ENCODE measurements around the gene PERM1.

Gene PERM1

DNA sequence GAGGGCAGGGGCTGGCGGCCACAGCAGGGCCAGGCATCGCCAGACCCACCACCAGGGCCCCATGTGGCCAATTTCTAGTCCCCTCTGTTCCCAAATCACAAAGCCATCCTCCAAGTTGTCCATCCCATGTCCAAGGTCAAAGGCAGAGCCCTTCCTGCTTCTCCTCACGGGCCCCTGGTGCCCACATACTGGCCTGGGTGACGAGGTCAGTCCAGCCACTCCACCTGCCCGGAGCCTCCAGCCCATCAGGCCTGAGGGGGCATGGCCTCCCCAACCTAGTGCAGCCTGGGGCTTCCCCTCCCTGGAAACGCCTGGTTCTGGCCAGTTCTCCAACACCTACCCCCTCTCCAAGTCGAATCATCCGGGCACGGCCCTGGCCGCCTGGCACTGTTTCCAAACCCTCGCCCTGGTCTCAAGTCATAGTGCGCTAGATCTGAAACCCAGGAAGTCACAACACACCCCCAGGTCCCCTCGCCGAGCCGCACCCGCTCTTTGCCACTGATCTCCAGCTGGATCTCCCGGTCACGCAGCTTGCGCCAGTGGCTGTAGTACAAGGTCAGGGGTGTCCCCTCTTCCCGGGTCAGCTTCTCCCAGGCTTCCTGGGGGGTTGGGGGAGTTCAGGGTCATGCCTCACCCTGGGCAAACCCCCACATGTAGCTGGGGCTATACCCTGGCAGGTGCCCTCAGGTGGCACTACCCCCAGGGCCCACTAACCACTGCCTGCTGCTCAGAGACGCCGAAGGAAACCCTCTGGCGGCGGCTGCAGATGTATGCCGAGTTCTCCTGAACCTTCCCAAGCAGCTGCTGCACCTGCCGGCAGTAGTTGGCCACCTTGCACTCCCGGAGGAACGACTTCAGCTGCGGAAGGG lies 36.0 kb downstream of the PERM1 start:
- DNase-seq = no peak

DNA sequence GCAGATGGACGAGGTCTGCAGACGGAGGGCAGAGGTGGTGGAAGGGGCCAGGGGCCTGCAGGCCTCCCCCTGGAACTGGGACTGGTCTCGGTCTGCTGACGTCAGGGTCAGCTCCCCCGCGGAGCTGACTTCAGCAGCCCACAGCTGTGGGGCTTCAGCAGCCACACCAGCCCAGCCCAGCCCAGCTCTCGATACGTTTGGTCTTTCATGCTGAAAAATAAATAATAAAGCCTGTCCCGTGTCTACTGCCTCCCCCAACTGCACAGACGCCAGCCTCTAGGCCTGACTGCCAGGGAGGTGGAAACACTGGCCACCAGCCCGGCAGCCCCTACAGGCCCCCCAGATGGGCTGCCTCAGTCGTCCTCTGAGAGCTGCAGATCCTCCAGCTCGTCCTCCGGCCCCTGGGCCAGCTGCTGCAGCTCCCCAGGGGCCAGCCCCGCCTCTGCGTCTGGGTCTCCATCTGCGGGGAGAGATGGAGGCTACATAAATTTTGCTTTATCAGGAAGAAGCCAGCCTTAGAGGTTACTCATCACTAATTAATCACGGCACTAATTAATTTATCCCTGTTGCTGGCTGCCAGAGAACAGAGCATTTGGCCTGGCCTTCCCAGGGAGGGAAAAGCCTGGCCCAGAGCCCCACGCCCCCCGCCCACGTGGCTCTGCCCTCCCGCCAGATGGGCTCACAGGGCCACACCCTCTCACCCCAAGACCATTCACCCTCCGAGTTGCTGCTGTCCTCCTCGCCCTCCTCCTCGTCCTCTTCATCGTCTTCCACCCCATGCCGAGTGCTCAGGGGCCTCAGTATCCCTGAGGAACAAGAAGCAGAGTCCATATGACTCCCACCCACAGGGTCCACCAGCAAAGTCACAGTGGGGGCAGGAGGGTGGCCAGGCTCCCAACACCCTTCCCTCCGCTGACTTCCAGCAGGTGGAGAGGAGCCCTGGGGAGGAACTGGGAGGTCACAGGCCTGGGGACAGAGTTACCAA lies 37.3 kb downstream of the PERM1 start:
- no peak for DNase-seq

DNA sequence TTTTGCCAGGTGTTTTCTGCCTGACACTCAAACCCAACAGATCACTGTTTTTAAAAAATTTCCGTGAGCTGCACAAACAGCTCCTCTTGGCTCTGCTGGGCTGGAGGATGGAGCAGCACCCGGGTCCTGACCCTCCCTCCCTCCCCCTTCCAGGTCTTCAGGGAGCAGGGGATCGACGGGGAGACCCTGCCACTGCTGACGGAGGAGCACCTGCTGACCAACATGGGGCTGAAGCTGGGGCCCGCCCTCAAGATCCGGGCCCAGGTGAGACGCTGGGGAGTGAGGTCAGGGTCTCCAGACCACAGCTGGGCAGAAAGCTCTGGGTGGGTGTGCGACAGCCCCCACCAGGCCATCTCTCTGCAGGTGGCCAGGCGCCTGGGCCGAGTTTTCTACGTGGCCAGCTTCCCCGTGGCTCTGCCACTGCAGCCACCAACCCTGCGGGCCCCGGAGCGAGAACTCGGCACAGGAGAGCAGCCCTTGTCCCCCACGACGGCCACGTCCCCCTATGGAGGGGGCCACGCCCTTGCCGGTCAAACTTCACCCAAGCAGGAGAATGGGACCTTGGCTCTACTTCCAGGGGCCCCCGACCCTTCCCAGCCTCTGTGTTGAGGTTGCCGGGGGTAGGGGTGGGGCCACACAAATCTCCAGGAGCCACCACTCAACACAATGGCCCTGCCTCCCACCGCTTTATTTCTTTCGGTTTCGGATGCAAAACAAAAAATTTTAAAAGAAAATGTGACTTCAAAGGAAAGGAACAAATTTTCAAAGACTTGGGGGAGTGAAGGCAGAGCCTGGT lies 38.1 kb downstream of the PERM1 start:
- no peak for DNase-seq

DNA sequence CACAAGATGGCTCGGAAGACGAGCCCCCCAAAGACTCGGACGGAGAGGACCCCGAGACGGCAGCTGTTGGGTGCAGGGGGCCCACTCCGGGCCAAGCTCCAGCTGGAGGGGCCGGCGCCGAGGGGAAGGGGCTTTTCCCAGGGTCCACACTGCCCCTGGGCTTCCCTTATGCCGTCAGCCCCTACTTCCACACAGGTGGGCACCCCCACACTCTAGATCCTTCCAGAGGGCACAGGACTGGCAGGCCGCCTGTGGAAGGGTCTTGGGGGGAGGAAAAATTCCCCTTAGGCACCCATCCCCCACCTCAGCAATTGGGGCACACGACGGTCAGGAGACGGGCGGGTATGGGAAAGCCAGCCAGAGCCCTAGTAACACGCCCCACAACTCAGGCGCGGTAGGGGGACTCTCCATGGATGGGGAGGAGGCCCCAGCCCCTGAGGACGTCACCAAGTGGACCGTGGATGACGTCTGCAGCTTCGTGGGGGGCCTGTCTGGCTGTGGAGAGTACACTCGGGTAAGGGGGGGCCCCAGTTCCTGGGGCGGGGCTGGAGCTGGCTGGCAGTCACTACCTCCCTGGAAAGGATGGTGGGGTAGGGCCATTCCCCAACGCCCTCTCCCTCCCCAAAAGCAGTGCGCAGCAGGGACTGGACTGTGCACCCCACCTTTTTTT lies 38.9 kb downstream of the PERM1 start:
- no peak for DNase-seq

DNA sequence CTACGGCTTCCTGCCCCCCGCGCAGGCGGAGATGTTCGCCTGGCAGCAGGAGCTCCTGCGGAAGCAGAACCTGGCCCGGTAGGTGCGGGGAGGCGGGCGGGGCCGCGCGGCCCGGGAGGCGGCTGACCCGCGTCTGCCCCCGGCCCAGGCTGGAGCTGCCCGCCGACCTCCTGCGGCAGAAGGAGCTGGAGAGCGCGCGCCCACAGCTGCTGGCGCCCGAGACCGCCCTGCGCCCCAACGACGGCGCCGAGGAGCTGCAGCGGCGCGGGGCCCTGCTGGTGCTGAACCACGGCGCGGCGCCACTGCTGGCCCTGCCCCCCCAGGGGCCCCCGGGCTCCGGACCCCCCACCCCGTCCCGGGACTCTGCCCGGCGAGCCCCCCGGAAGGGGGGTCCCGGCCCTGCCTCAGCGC lies 39.5 kb downstream of the PERM1 start:
- no peak for DNase-seq

DNA sequence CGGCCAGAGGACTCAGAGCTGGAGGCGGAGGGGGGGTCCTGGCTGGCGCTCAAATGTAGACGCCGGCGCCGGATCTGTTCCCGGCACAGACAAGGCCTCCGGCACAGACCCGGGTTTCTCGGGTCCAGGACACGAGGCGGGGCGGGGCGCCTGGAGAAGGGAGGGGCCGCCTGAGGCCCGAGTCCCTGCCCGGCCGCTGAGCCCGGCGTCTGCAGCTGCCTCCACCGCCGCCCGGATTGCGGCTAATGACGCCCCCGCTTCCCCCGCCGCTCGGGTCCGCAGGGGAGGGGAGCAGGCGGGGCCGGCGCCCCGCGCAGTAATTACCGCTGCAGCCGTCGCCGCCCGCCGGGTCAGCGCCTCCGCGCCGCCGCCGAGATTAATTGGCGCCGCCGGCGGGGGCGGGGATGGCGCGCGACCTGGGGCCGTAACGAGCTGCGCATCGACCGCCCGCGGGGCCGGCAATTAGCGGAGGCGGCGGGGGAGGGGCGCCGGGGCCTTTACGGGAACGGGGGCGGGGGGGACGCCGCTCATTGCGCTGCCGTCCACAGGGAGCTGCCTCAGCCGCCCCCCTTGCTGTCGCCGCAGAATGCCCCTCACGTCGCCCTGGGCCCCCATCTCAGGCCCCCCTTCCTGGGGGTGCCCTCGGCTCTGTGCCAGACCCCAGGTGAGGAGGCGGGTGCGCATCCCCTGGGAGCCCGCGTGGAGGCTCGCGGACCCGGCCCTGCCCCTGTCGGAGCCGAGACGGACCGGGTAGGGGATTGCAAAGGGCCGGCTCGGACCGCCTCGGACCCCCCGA lies 40.1 kb downstream of the PERM1 start:
- DNase-seq = no peak

DNA sequence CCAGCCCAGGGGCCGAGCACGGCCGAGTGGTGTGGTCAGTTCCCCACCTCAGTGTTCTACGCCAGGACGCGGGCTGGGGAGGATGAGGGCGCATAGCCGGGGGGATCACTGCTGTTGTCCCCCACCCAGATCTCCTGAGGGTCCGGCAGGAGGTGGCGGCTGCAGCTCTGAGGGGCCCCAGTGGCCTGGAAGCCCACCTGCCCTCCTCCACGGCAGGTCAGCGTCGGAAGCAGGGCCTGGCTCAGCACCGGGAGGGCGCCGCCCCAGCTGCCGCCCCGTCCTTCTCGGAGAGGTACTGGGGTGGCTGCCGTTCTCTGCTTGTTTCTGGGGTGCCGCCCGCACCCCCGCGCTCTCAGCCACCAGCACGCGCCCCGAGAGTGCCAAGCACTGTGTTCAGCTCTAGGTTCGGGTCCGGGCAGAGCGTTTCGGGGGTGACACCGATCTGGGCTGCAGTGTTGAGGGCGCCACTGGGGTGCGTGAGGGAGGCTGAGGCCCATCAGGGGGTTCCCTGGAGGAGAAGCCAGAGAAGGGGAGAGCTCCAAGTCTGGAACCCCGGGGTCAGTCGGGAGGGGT lies 40.8 kb downstream of the PERM1 start:
- no peak for DNase-seq

DNA sequence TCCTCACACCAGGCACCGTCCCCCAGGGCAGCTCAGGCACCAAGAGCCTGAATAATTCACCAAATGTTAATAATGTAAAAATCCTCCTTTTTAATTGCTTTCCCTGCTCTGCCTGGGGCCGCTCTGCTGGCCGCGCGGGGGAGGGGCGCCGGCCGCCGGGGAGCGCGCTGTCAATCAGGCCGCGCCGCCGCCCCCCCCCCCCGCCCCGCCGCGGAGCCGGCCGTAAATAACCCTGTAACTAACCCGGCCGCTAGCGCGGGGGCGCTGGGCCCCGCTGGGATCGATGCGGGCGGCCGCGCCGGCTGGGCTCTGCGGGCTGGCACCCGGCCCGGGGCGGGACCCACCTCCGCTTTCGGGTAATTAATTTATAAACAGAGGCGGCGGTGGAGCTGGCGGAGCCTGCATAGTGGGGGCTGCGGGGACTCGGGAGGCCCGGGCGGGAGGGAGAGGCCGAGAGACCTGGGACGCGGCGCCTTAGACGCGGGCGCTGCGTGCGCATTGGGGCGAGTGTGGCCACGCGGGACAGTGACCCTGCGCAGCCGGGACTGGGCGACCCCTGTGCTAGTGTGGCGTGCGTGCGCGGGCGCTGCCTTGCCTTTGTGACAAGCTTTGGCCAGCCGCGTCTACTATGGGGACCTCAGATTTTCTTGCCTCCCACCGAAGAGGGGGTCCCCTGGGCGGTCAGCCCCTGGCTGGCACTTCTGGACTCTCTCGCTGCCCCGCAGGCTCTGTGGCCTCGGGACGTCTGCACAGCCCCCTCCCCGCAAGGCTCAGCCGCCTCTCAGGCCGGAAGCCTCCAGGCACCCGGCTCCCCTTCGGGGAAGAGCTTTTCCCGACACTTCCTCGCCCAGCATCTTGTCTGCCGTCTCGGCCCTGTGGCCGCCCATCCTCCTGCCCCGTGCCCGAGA lies 41.5 kb downstream of the PERM1 start:
- no peak for DNase-seq

DNA sequence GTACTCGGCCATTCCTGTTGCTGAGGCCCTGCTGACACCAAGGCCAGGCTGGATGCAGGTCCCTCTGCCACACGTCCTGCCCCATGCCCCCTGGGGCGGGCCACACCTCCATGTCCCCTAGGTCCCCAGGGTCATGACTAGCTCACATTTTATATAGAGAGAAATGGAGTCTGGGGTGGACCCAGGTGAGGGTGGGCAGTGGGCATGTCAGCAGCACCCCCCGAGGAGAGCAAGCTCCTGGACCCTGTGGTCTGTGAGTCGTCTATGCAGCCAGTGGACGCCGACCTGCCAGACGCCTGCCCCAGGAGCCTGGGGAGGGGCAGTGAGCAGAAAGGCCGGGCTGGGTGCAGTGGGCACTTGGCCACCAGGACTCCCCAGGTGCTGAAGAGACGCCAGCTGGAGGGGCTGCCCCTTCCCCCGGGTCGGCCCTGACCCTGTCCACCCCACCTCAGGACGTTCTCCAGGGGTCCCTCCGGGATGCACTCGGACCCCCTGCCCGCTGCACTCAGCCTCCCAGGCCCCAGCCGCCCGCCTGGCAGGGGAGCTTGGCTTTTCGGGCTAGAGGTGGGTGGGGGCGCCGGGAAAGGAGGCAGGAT lies 42.3 kb downstream of the PERM1 start:
- no peak for DNase-seq

DNA sequence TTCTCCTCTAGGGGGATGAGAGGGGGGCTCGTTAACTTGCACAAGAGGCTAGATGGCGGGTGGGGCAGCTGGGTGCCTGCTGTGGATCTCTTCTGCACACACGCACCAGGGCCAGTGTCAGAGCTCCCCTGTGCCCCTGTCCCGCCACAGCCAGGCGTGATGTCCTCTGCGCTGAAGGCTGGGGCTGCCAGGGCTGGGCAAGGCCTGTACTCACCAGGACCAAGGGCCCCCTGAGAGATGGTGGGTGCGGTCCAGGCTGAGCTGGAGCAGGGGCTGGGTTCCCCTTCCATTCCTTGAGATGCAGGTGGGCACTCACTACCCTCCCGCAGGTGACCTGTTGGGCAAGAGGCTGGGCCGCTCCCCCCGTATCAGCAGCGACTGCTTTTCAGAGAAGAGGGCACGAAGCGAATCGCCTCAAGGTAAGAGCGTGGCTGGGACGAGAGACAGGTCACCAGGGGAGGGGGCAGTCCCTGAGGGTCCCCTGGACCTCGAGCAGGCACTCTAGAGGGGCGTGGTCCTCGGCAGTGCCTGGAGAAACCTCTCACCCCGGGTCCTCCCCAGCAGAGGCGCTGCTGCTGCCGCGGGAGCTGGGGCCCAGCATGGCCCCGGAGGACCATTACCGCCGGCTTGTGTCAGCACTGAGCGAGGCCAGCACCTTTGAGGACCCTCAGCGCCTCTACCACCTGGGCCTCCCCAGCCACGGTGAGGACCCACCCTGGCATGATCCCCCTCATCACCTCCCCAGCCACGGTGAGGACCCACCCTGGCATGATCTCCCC lies 43.0 kb downstream of the PERM1 start:
- no peak for DNase-seq

DNA sequence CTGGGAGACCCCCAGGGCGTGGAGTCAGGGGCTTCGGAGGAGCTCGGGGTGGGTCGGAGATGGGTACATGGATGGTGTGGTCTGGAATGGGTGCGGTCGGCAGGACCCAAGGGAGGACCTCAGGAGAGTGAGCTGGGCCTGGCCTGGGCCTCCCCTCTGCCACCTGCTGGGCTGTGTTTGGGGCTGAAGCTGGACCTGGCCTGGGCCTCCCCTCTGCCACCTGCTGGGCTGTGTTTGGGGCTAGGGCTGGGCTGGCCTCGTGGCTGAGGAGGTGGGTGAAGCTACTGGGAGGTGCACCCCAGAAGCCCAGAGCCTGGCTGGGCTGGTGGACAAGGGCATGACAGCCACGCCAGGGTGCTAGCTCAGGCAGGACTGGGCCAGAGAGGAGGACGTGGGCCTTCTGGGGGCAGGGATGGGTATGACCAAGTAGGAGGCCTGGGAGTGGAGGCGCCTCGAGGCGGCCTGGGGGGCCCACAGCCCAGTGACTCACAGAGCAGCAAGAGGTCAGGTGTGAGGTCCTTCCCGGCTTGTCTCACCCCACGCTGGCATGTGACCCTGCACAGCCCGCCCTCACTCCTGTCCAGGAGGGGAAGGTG lies 43.7 kb downstream of the PERM1 start:
- DNase-seq = no peak

DNA sequence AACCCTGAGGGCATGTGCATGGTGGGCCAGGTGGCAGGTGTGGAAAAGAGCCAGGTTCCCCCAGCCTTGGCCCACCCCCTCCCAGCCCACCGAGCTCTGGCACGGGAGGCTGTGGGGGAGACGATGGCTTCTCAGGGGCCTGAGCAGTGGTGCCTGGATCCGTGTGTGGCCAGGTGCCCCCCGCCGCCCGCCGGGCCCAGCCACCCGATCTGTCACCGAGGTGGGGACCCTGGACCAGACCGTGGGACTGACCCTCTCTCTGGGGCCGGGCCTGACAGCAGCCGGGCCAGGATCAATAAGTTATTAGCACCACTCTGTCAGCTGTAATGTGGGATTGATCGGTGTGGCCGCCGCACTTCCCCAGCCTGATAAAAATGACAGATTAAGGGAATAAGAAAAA lies 44.4 kb downstream of the PERM1 start:
- no peak for DNase-seq

DNA sequence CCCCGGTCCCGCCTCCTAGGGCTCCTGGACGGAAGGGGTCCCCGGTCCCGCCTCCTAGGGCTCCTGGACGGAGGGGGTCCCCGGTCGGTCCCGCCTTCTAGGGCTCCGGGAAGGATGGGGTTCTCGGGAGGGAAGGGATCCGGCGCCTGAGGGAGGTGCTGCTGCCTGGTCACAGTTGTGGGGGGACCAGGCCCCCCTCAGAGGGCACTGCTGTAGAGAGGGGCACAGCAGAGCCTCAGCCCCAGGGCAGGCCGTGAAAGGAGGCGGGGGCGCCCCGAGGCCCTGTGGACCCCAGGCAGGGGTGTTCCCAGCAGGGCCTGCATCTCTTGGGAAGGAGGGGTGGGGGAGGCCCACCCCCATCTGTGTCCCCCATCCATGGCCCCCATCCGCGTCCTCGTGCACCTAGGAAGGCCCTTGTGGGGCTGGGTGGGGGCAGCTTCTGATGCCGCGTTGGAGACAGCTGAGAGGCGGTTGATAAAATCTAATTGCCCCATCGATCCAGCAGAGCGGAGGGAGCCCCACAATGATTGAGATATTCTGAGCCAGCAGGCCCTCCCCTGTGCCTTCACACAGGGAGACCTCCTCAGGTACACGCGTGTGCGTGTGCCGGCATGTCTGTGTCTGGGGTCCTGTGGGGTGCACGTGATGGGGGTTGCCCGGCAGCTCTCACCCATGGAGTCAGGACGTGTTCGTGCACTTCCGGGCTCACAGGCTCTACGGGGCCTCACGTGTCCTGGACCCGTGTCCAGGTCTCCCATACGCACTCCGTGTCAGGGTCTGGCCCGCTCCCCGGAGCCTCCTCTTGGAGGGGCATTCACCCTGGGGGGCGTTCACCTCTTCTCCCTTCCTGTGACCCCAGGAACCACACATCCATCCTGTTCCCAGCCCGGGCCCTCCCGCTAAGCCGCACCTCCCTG lies 45.3 kb downstream of the PERM1 start:
- DNase-seq = no peak

DNA sequence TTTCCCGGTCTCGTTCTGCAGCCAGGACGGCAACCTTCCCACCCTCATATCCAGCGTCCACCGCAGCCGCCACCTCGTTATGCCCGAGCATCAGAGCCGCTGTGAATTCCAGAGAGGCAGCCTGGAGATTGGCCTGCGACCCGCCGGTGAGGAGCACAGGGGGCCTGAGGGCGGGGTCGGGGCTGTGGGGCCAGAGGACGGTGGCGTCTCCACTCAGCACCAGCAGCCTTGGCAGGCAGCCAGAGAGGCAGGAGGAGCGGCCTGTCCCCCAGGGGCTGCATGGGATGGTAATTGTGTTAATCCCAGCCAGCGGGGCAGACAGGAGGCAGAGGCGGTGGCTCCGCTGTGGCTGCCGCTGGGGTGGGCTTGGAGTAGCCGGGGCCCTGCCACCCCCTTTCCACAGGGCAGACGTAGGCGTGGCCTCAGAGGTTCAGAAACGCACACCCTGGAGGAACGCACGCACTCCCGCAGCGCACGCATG lies 46.1 kb downstream of the PERM1 start:
- DNase-seq = no peak

DNA sequence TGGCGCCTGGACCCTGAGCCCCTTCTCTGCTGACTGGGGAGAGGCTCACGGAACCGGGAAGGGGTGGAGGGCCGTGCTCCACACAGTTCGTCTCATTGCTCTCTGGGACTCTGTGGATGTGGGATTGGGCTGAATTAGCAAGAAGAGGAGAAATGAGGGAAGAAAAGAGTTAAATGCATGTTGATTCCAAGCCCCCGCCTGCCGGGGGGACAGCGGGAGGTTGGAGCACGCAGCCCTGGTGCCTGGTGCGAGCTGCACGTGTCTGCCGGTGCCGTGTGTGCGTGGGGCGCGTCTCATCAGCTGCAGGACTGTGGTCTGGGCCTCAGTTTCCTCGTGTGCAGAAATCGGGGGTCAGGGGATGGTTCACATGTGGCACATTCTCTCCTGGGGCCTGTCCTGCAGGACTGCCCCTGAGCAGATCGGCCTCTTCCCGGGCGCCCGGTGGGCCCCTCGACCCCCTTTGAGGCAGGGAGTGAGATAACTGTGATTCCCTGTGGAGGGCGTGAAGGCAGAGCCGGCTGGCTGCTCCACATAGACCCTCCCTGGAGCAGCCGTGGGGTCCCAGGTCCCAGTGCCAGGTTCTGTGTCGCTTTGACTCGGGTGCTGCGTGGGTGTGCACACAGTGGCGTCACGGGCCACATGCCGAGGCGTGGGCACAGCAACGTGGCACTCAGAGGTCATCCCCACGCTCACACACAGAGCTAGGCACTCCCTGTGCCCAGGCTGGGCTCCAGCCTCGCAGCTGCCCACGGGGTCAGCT lies 46.7 kb downstream of the PERM1 start:
- DNase-seq = no peak

DNA sequence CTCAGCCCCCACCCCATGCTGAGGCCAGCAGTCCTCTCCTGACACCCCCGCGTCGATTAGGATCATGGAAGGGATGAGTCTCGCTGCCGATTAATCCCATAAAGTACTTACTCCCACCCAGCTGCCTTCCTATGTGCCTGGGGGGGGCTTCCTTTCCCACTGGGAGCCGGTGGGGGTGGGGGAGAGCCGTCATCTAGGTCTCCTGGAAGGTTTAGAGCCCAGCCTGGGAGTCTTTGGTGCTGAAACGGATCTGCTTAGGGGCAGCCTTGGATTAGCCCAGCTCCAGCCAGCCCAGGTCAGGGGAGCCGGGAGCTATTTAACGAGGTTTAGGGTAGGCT lies 48.3 kb downstream of the PERM1 start:
- no peak for DNase-seq
